K562 (cell line): ENCODE measurements around the gene UGT1A10. TPM values are rescaled to one million over a fixed set of nuclear protein-coding genes. Genes with fewer than 3 reads are reported as not detected.

Experiments
- ATAC-seq: fragments of 200-7000 bp; cut with Tn5 transposase; 3 replicates; pipeline ENCODE4 v1.9.1; 2020; ENCODE audit warnings: moderate library complexity
- BruUV-seq: library from RNA; stranded (reverse); fragments of 400-500 nt; replicated peaks from 2 replicates; lab custom pipeline; 2021; lab: Mats Ljungman, UMichigan
- CTCF ChIA-PET: fragments of 300-600 bp; formaldehyde crosslinking; extraction: SDS; loops from one replicate; lab custom pipeline; 2021; ENCODE audit warnings: low intra/inter-chr PET ratio; lab: Yijun Ruan, JAX
- POLR2A ChIA-PET: fragments of 300-600, 350-650 bp; sonication (Branson Sonifier 250); formaldehyde crosslinking; extraction: SDS; loops from one replicate; lab custom pipeline; 2021; ENCODE audit warnings: antibody characterized with exemption, inconsistent platforms; lab: Yijun Ruan, JAX
- DNase-seq, 4 experiments: peaks; one replicate each; pipeline versions ENCODE4 v3.0.0 to v3.0.0-alpha.2; 2011 to 2018; ENCODE audit warnings: low spot score in 3 of 4, mixed read lengths in 3 of 4; ENCODE audit errors: extremely low read depth in 1 of 4
- FAIRE-seq: peaks from 2 replicates; lab custom pipeline; 2011; peaks lifted over from hg19 to GRCh38; lab: Jason Lieb, UNC
- H2AFZ ChIP-seq: 2 replicates; pipeline ENCODE4 v1.6.0; 2011; ENCODE audit warnings: low read depth, low read length, control low read depth, inconsistent platforms
- H3K27ac ChIP-seq: fragments of 200-600 bp; 3 replicates; pipeline ENCODE4 v1.8.0; 2011; ENCODE audit warnings: low read depth, mild to moderate bottlenecking, control low read depth, inconsistent platforms, low read length, moderate library complexity, mixed read lengths; ENCODE audit errors: extremely low read depth
- H3K27me3 ChIP-seq, 2 experiments: fragments of 300-600 bp in 1 of 2; 2 replicates in 1 of 2; 3 replicates in 1 of 2; pipeline versions ENCODE4 v1.6.0 to v1.8.0; 2011; ENCODE audit warnings: inconsistent platforms in 2 of 2, low read length in 2 of 2, mild to moderate bottlenecking in 1 of 2, mixed read lengths in 1 of 2, moderate library complexity in 1 of 2; ENCODE audit not compliant: control insufficient read depth in 2 of 2, insufficient read depth in 2 of 2
- H3K36me3 ChIP-seq: fragments of 300-600 bp; 3 replicates; pipeline ENCODE4 v1.8.0; 2011; ENCODE audit warnings: mild to moderate bottlenecking, low read length, inconsistent platforms; ENCODE audit not compliant: control insufficient read depth, insufficient read depth
- H3K4me1 ChIP-seq, 2 experiments: fragments of 200-600 bp in 1 of 2; replicated peaks in 1 of 2; 2 replicates in 1 of 2; 3 replicates in 1 of 2; pipeline versions ENCODE4 v1.5.1 to v1.8.0; 2011; ENCODE audit warnings: inconsistent platforms in 2 of 2, low read length in 2 of 2, mild to moderate bottlenecking in 1 of 2, mixed read lengths in 1 of 2, moderate library complexity in 1 of 2; ENCODE audit not compliant: control insufficient read depth in 2 of 2, insufficient read depth in 2 of 2
- H3K4me2 ChIP-seq: 2 replicates; pipeline ENCODE4 v1.6.1; 2011; ENCODE audit warnings: low read length, control low read depth, inconsistent platforms, mixed read lengths; ENCODE audit not compliant: insufficient read depth
- H3K4me3 ChIP-seq: fragments of 200-600 bp; sonication (generic), shearing (Covaris generic); 2 replicates; pipeline ENCODE4 v1.5.1; 2016; ENCODE audit warnings: control low read depth, inconsistent platforms
- H3K79me2 ChIP-seq: fragments of 200-600 bp; 3 replicates; pipeline ENCODE4 v1.8.0; 2011; ENCODE audit warnings: low read length, inconsistent platforms; ENCODE audit not compliant: control insufficient read depth, insufficient read depth
- H3K9ac ChIP-seq, 2 experiments: 2 replicates each; pipeline versions ENCODE4 v1.6.0 to v1.6.1; 2011; ENCODE audit warnings: low read depth in 2 of 2, low read length in 2 of 2, control low read depth in 1 of 2, inconsistent platforms in 1 of 2, mild to moderate bottlenecking in 1 of 2, mixed read lengths in 1 of 2; ENCODE audit not compliant: insufficient read depth in 1 of 2
- H3K9me1 ChIP-seq: one replicate; pipeline ENCODE4 v1.6.0; 2011; ENCODE audit warnings: inconsistent platforms, mild to moderate bottlenecking, low read length, moderate library complexity; ENCODE audit not compliant: control insufficient read depth, insufficient read depth
- H3K9me3 ChIP-seq: replicated peaks from 2 replicates; pipeline ENCODE4 v1.5.1; 2011; ENCODE audit warnings: low read depth, low read length, inconsistent platforms; ENCODE audit not compliant: control insufficient read depth, insufficient read depth
- H4K20me1 ChIP-seq: replicated peaks from 2 replicates; pipeline ENCODE4 v1.6.1; 2011; ENCODE audit warnings: low read length, inconsistent platforms, mixed read lengths; ENCODE audit not compliant: control insufficient read depth, insufficient read depth
- ARID4B ChIP-seq: sonication (generic); formaldehyde crosslinking; IDR thresholded peaks from 2 replicates; pipeline ENCODE4 v1.8.0; 2022; ENCODE audit warnings: mild to moderate bottlenecking, missing genetic modification reagents
- CEBPB ChIP-seq: fragments of 450-650 bp; IDR thresholded peaks from 2 replicates; pipeline ENCODE4 v1.6.1; 2016; ENCODE audit warnings: missing genetic modification characterization, missing compliant biosample characterization
- HDAC8 ChIP-seq: fragments of 450-650 bp; IDR thresholded peaks from 2 replicates; pipeline ENCODE4 v1.6.1; 2016; ENCODE audit warnings: mild to moderate bottlenecking, missing genetic modification characterization, moderate library complexity, missing compliant biosample characterization
- HNRNPH1 ChIP-seq: fragments of 200-400 bp; formaldehyde crosslinking; optimal IDR thresholded peaks from 2 replicates; pipeline ENCODE3; 2017; ENCODE audit warnings: low read depth, mild to moderate bottlenecking, low read length, moderate library complexity
- HNRNPUL1 ChIP-seq: fragments of 200-400 bp; formaldehyde crosslinking; IDR thresholded peaks from 2 replicates; pipeline ENCODE4 v1.6.1; 2017; ENCODE audit warnings: low read length
- MTA1 ChIP-seq: fragments of 450-650 bp; IDR thresholded peaks from 2 replicates; pipeline ENCODE4 v1.6.1; 2017; ENCODE audit warnings: borderline replicate concordance
- POU5F1 ChIP-seq: fragments of 150-350 bp; IDR thresholded peaks from 2 replicates; pipeline ENCODE4 v1.6.1; 2014; ENCODE audit warnings: borderline replicate concordance, low read length, low read depth, mild to moderate bottlenecking; ENCODE audit not compliant: partially characterized antibody
- ZNF407 ChIP-seq: fragments of 450-650 bp; IDR thresholded peaks from 2 replicates; pipeline ENCODE4 v1.6.1; 2016; ENCODE audit warnings: low read depth
- ZSCAN32 ChIP-seq: fragments of 450-650 bp; formaldehyde crosslinking; IDR thresholded peaks from 2 replicates; pipeline ENCODE4 v1.4.0; 2020; ENCODE audit warnings: mild to moderate bottlenecking, moderate library complexity
- WGBS: fragments of 100-300 bp; shearing (Covaris generic); methylation state at CpG from one replicate; pipeline ENCODE4 v1.1.6; 2016; ENCODE audit warnings: low coverage, mixed read lengths; ENCODE audit not compliant: insufficient coverage; ENCODE audit errors: missing lambda C conversion rate; 5-methylcytosine and 5-hydroxymethylcytosine counted together
- in situ Hi-C: fragments of 300-500 bp; cut with MboI; formaldehyde crosslinking; loops from 4 replicates; pipeline ENCODE4 v1.15.0; 2018; ENCODE audit warnings: inconsistent platforms, mixed read lengths
- intact Hi-C: fragments of 100-400 bp; cut with micrococcal nuclease; formaldehyde crosslinking; loops from 2 replicates; pipeline ENCODE4 v1.14.2; 2022
- polyA plus RNA-seq, 8 experiments: library from polyadenylated mRNA; depleted of rRNA in 4 of 8; stranded (reverse) in 5 of 8; unstranded in 3 of 8; fragments of >200 nt; fragmentation: Nextera tagmentation in 2 of 8; fragmentation: Illumina TruSeq in 1 of 8; extraction: Ambion mirVana in 2 of 8; extraction: Trizol in 1 of 8; gene quantifications; 2 replicates each; pipeline versions ENCODE4 v1.2.1 to v1.2.3, GENCODE V29; 2011 to 2014; ENCODE audit warnings: inconsistent platforms in 1 of 8, missing spikeins in 1 of 8
- total RNA-seq, 7 experiments: library from RNA; depleted of rRNA in 6 of 7; stranded (reverse); fragments of >200 nt in 6 of 7; fragmentation: Illumina TruSeq in 2 of 7; extraction: Trizol in 2 of 7; gene quantifications; 2 replicates each; pipeline versions ENCODE4 v1.2.1 to v1.2.3, GENCODE V29; 2011 to 2021; ENCODE audit warnings: low replicate concordance in 1 of 7

UGT1A10 gene
- total and polyA plus RNA-seq, 9 of the 15 experiments (the other 6 are each of a cell fraction or from before 2014, with no cell fraction given), result not detected

GRCh38 chr2:233793465-233794127, 157.3 kb downstream of the UGT1A10 start:
- in situ Hi-C loops (no loop called here), intact Hi-C loops (no loop called here)
- no peak overlapping the region for H3K27ac ChIP-seq
- no peaks in the 10 kb centered on the region for H3K9me1 ChIP-seq
- no peaks in the 10 kb centered on the region; a peak in 1 of 5 replicates for H3K4me1 ChIP-seq
- BruUV-seq, result no TSS peak
- POLR2A ChIA-PET, result interaction anchor here (0.6 kb wide), 1 partner anchor 409 kb away, joined by 3 read pairs; no protein-coding TSS in a partner anchor
- ATAC-seq, result no peak
- no peak for DNase-seq
- H3K79me2 ChIP-seq, result no peaks in the 10 kb centered on the region
- H3K36me3 ChIP-seq, result no peaks in the 10 kb centered on the region
- H3K9ac ChIP-seq, result no peak overlapping the region
- CTCF ChIA-PET, result no interaction called here
- no peak overlapping the region for H3K4me2 ChIP-seq
- H4K20me1 ChIP-seq, result no peaks in the 10 kb centered on the region
- no peak overlapping the region for H2AFZ ChIP-seq
- H3K27me3 ChIP-seq, result peaks cover 0 to 44% of the 10 kb centered on the region in 2 experiments; a peak in 2 of 5 replicates
- FAIRE-seq, result no peak
- 1% methylated on average over 11 of the region's 18 CpGs for WGBS
- no peaks in the 10 kb centered on the region for H3K9me3 ChIP-seq
- no peak overlapping the region for H3K4me3 ChIP-seq
- TF ChIP-seq ZNF407 (no peak), HDAC8 (tag) (no peak), CEBPB (tag) (no peak), POU5F1 (no peak), ZSCAN32 (no peak), ARID4B (CRISPR knock-in tag) (no peak), HNRNPH1 (no peak), MTA1 (no peak), HNRNPUL1 (no peak)
